Measurements from ENCODE around the gene EFHC1. TPM values are rescaled to one million over a fixed set of nuclear protein-coding genes. Genes with fewer than 3 reads are reported as not detected.

EFHC1 gene
- total and polyA plus RNA-seq, 2 experiments from 2014 or later, result 17.4 to 18.3 TPM

- WGBS (ENCODE audit: low lambda C conversion rate, missing lambda C conversion rate), result 69% methylated on average over 6 of the region's 6 CpGs
- Histone ChIP-seq H2AFZ (no peak overlapping the region), H3K4me3 (no peak overlapping the region), H3K27me3 (no peaks in the 10 kb centered on the region), H4K20me1 (ENCODE audit: insufficient read depth, poor library complexity, severe bottlenecking) (peaks cover 26% of the 10 kb centered on the region), H3K9me3 (ENCODE audit: low read depth) (no peaks in the 10 kb centered on the region), H3K9me2 (replicated peaks; ENCODE audit: insufficient read depth) (no peaks in the 10 kb centered on the region), H3K36me3 (replicated peaks; ENCODE audit: insufficient read depth, low read depth) (no peaks in the 10 kb centered on the region), H3K4me1 (ENCODE audit: insufficient read depth) (peaks cover 24% of the 10 kb centered on the region), H3K27ac (no peak overlapping the region), H3K79me2 (peaks cover 86% of the 10 kb centered on the region), H3K4me2 (no peak overlapping the region)
- DNase-seq (ENCODE audit: low spot score), result no peak
- TF ChIP-seq CTCF (IDR thresholded peaks at IDR 0.05; ENCODE audit: poor library complexity) (no peak), EZH2 (IDR thresholded peaks at IDR 0.05; ENCODE audit: borderline replicate concordance) (no peak), EZH2phosphoT487 (IDR thresholded peaks at IDR 0.05; ENCODE audit: low read depth, severe bottlenecking, unreplicated experiment) (no peak)
These were observed 119.5 kb downstream of the EFHC1 start for GRCh38 chr6:52539607-52540006.

GRCh38 chr6:52540286-52540902 lies 120.3 kb downstream of the EFHC1 start:
- DNase-seq (ENCODE audit: low spot score), result no peak
- no peaks in the 10 kb centered on the region for H3K9me3 ChIP-seq (ENCODE audit: low read depth)
- H3K9me2 ChIP-seq (replicated peaks; ENCODE audit: insufficient read depth), result no peaks in the 10 kb centered on the region
- peaks cover 27% of the 10 kb centered on the region for H4K20me1 ChIP-seq (ENCODE audit: insufficient read depth, poor library complexity, severe bottlenecking)
- no peak overlapping the region for H2AFZ ChIP-seq
- WGBS (ENCODE audit: low lambda C conversion rate, missing lambda C conversion rate), result 63% methylated on average over 3 of the region's 3 CpGs
- H3K4me3 ChIP-seq, result no peak overlapping the region
- H3K79me2 ChIP-seq, result peaks cover 94% of the 10 kb centered on the region
- H3K27me3 ChIP-seq, result no peaks in the 10 kb centered on the region
- H3K4me2 ChIP-seq, result no peak overlapping the region
- no peaks in the 10 kb centered on the region for H3K36me3 ChIP-seq (replicated peaks; ENCODE audit: insufficient read depth, low read depth)
- H3K27ac ChIP-seq, result no peak overlapping the region
- H3K4me1 ChIP-seq (ENCODE audit: insufficient read depth), result peaks cover 32% of the 10 kb centered on the region
- no peak for TF ChIP-seq CTCF (IDR thresholded peaks at IDR 0.05; ENCODE audit: poor library complexity)
- no peak for TF ChIP-seq EZH2phosphoT487 (IDR thresholded peaks at IDR 0.05; ENCODE audit: low read depth, severe bottlenecking, unreplicated experiment)
- TF ChIP-seq EZH2 (IDR thresholded peaks at IDR 0.05; ENCODE audit: borderline replicate concordance), result no peak

GRCh38 chr6:52541135-52541534 lies 121.0 kb downstream of the EFHC1 start:
- no peaks in the 10 kb centered on the region for H3K9me3 ChIP-seq (ENCODE audit: low read depth)
- no peaks in the 10 kb centered on the region for H3K27me3 ChIP-seq
- H3K9me2 ChIP-seq (replicated peaks; ENCODE audit: insufficient read depth), result no peaks in the 10 kb centered on the region
- H3K79me2 ChIP-seq, result peaks cover 98% of the 10 kb centered on the region
- H3K27ac ChIP-seq, result no peak overlapping the region
- WGBS (ENCODE audit: low lambda C conversion rate, missing lambda C conversion rate), result 82% methylated on average over 6 of the region's 6 CpGs
- no peak for TF ChIP-seq EZH2 (IDR thresholded peaks at IDR 0.05; ENCODE audit: borderline replicate concordance)
- TF ChIP-seq EZH2phosphoT487 (IDR thresholded peaks at IDR 0.05; ENCODE audit: low read depth, severe bottlenecking, unreplicated experiment), result no peak
- no peak for TF ChIP-seq CTCF (IDR thresholded peaks at IDR 0.05; ENCODE audit: poor library complexity)
- H3K4me2 ChIP-seq, result no peak overlapping the region
- no peak for DNase-seq (ENCODE audit: low spot score)
- H3K4me3 ChIP-seq, result no peak overlapping the region
- no peaks in the 10 kb centered on the region for H3K36me3 ChIP-seq (replicated peaks; ENCODE audit: insufficient read depth, low read depth)
- peaks cover 30% of the 10 kb centered on the region for H4K20me1 ChIP-seq (ENCODE audit: insufficient read depth, poor library complexity, severe bottlenecking)
- peaks cover 37% of the 10 kb centered on the region for H3K4me1 ChIP-seq (ENCODE audit: insufficient read depth)
- no peak overlapping the region for H2AFZ ChIP-seq
